Measurements from ENCODE around the gene RASD1.
A peak's percentile ranks its signal among the peaks of the same experiment; 100 is the strongest.

The RASD1 gene

DNA sequence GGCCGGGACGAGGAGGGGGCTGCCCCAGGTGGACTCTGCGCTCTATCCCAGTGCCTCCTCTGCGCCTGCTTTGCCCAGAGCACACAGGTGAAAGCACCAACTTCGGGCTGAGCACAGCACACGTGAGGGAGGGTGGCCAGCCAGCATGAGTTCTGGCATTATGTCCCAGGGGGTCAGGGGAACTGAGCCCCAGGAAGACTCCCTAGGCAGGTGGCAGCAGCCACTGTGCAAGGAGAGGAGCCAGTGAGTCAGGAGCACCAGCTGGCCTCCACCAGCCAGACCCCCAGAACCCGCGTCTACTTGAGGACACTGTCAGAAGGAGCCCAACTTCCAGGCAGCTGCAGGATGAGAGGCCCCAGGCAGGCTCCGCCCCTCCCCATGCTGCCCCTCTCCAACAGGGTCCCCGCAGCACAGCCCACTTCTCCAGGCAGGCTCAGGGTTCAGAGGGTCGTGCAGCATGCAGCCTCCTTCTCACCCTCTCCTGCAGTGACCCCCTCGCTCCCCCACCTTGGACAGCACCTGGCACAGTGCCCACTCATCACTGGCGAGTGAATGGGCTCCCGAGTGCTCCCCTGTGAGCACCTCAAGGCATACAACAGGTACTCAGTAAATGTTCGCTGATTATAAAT lies 44.2 kb upstream of the RASD1 start:
- TF ChIP-seq, protein P1, sequence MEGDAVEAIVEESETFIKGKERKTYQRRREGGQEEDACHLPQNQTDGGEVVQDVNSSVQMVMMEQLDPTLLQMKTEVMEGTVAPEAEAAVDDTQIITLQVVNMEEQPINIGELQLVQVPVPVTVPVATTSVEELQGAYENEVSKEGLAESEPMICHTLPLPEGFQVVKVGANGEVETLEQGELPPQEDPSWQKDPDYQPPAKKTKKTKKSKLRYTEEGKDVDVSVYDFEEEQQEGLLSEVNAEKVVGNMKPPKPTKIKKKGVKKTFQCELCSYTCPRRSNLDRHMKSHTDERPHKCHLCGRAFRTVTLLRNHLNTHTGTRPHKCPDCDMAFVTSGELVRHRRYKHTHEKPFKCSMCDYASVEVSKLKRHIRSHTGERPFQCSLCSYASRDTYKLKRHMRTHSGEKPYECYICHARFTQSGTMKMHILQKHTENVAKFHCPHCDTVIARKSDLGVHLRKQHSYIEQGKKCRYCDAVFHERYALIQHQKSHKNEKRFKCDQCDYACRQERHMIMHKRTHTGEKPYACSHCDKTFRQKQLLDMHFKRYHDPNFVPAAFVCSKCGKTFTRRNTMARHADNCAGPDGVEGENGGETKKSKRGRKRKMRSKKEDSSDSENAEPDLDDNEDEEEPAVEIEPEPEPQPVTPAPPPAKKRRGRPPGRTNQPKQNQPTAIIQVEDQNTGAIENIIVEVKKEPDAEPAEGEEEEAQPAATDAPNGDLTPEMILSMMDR (conservative IDR thresholded peaks at IDR 0.05): no peak
- H3K27ac ChIP-seq: peak overlapping the region; percentile 97

DNA sequence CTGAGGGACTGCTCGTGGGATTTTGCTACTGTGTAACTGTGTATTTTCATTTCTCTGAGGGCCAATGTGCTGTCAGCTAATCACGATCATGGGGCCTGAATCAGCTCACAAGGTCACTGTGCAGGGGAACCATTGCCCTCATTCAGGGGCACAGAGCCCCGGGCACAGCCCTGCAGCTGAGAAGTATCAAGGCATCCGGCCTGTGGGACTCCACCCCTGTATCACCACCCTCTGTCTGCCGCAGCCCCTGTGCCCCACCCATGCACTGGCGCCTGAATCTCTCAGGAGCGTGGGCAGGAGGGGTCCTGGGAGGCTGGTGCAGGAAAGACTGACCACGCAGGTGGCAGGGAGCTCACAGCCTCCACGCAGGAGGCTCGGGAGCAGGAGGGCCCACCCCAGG lies 43.4 kb upstream of the RASD1 start:
- peak overlapping the region; percentile 97 for H3K27ac ChIP-seq
- TF ChIP-seq, protein P1 (conservative IDR thresholded peaks at IDR 0.05): no peak

DNA sequence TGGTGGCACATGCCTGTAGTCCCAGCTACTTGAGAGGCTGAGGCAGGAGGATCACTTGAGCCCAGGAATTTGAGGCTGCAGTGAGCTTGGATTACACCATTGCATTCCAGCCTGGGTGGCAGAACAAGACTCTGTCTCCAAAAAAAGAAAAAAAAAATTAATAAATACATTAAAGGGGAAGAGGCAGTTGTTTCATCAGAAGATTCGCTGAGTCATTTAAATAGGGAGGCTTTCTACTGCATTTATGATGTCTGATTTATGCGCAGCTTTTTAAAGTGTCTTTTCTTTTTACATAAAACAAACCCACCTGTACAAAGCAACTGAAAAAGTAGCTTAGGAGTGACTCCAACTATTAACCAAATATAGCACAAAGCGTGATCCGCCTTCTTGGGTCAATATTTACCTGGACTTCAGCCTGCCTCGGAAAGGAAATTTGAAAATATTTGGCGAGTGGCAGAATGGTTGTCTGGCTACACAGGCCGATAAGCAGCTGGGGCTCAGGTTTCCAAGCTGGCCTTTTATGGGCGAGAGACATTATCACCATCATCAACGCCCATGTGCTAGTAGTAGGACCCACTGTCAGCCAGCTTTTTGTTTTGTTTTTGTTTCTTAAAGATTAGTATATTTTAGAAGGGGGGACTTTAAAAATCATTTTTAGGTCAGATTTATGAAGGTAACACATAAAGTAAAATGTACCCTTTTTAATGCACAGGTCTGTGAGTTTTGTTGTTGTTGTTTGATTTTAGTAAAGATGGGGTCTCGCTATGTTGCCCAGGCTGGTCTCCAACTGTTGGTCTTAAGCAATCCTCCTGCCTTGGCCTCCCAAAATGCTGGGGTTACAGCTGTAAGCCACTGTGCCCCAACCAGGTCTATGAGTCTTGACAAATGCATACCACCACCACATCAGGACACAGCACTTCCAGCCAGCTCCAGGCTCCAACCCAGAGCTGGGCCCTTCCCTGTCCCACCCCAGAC lies 42.5 kb upstream of the RASD1 start:
- TF ChIP-seq, protein P1 (conservative IDR thresholded peaks at IDR 0.05): no peak
- peak overlapping the region; percentile 97 for H3K27ac ChIP-seq

DNA sequence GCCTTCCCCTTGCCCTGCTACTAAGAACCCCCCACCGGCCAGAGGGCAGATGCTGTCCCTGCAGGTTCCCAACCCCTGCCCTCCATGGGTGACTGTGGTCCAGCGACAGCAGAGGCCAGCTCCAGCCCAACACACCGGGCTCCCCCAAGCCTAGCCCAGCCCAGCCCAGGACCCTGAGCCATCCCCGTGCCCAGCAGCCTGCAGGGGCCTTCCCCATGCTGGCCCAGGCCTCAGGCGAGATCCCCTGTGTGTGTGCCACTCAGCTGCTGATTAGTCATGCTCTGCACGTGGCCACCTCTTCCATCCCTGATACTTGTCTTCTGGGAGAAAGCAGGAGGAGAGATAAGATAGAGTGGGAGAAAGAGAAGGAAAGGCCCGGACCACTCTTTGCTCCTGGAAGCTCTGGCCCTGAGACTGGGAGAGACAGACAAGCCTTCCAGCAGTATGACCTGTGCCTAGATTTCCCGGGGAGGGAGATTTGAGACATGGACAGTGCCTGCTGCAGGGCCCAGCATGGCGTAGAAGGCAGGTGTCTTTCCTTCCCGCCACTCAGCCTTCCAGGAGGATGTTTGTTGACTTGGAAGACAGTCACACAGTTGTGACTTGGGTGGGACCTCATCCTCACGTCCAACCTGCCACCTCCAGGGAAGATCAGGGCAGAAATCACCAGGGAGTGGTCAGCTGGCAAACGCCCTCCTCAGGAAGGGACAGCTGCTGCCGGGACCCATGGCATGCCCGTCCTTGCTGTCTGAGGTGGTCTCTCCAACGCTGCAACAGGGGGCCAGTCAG lies 41.3 kb upstream of the RASD1 start:
- H3K27ac ChIP-seq: peak overlapping the region; percentile 97
- TF ChIP-seq, protein P1 (conservative IDR thresholded peaks at IDR 0.05): no peak

DNA sequence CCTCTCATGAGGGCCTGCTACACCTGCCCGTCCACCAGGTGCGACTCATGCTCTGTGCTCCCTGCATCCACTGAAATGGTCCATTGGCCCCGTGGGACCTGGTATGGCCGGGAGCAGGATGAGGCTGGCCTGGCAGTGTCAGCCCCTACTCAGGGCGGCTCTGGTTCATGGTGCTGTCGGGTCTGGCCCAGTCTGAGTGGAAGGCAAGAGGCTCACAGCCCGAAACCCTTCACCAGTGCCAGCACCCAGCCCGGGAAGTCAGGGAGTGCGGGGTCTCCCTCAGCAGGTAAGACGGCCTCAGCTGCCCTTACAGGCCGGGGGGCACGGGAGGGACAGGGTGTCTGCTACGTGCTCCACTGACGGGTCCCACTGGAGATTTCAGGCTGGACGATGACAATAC lies 40.5 kb upstream of the RASD1 start:
- H3K27ac ChIP-seq: peak overlapping the region; percentile 97
- TF ChIP-seq, protein P1 (conservative IDR thresholded peaks at IDR 0.05): no peak

DNA sequence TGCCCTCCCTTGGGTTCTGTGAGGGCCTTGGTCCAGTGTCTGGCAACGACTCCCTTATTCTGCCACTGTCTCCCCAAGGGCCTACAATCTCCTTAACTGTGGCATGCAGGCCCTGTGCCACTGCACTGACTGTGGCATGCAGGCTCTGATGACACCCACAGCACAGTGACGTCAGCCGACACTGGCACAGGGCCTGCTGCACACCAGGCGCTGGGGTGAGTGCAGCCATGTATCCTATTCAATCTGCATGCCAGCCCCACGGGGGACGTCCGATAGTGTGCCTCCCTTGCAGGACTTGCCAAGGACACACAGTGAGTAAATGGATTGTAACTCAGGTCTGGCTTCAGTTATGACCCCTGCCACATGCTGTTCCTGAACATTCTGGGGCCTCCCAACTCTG lies 39.8 kb upstream of the RASD1 start:
- TF ChIP-seq, protein P1 (conservative IDR thresholded peaks at IDR 0.05): no peak
- H3K27ac ChIP-seq: peak overlapping the region; percentile 97; the same call in 1 of the 2 replicates

Data from VCaP (cell line).